Neural cell (in vitro differentiated cells): ENCODE data around the gene COL18A1. TPM values are rescaled to one million over a fixed set of nuclear protein-coding genes. Genes with fewer than 3 reads are reported as not detected.
"Not testable (repeated sequence)": the region's sequence is repeated elsewhere in the genome, so short reads cannot be mapped to it uniquely, and the experiment has no call there.

Source experiments
- H2AFZ ChIP-seq: fragments of 200-600, 300-800 bp; sonication (generic), shearing (Covaris generic); 2 replicates; pipeline ENCODE4 v1.6.0; 2014; ENCODE audit warnings: low read depth, mild to moderate bottlenecking, antibody characterized with exemption, low read length, moderate library complexity
- H3F3A ChIP-seq: fragments of 200-600 bp; shearing (Covaris generic); 2 replicates; pipeline ENCODE4 v1.6.1; 2016; ENCODE audit warnings: mild to moderate bottlenecking, moderate library complexity, mixed read lengths, antibody characterized with exemption, low read length; ENCODE audit not compliant: insufficient read depth, poor library complexity, severe bottlenecking
- H3K27ac ChIP-seq: fragments of 200-600, 300-800 bp; sonication (generic), shearing (Covaris generic); 2 replicates; pipeline ENCODE4 v1.5.1; 2014; ENCODE audit warnings: mild to moderate bottlenecking, low read length, moderate library complexity
- H3K27me3 ChIP-seq: fragments of 300-800, 200-600 bp; sonication (generic), shearing (Covaris generic); 2 replicates; pipeline ENCODE4 v1.6.0; 2014; ENCODE audit warnings: mild to moderate bottlenecking, low read depth, low read length, moderate library complexity; ENCODE audit not compliant: insufficient read depth
- H3K36me3 ChIP-seq: fragments of 300-800, 200-600 bp; sonication (generic), shearing (Covaris generic); 2 replicates; pipeline ENCODE4 v1.5.1; 2014; ENCODE audit warnings: mild to moderate bottlenecking, antibody characterized with exemption, low read length, moderate library complexity; ENCODE audit not compliant: insufficient read depth
- H3K4me2 ChIP-seq: fragments of 300-800, 200-600 bp; sonication (generic), shearing (Covaris generic); 2 replicates; pipeline ENCODE4 v1.6.0; 2014; ENCODE audit warnings: mild to moderate bottlenecking, low read length
- H3K4me3 ChIP-seq: fragments of 300-800, 200-600 bp; sonication (generic), shearing (Covaris generic); 2 replicates; pipeline ENCODE4 v1.5.1; 2014; ENCODE audit warnings: mild to moderate bottlenecking, low read length, moderate library complexity
- H3K79me2 ChIP-seq: fragments of 200-600 bp; shearing (Covaris generic); replicated peaks from 2 replicates; pipeline ENCODE4 v1.6.0; 2014; ENCODE audit warnings: mild to moderate bottlenecking, low read length, moderate library complexity; ENCODE audit not compliant: insufficient read depth
- H3K9ac ChIP-seq: fragments of 300-800, 200-600 bp; sonication (generic), shearing (Covaris generic); 2 replicates; pipeline ENCODE4 v1.6.1; 2016; ENCODE audit warnings: mild to moderate bottlenecking, low read length, mixed read lengths
- H3K9me2 ChIP-seq: fragments of 200-600 bp; shearing (Covaris generic); 2 replicates; pipeline ENCODE4 v1.6.1; 2016; ENCODE audit warnings: mild to moderate bottlenecking, low read length, mixed read lengths; ENCODE audit not compliant: insufficient read depth
- H3K9me3 ChIP-seq: fragments of 200-600, 300-800 bp; sonication (generic), shearing (Covaris generic); 2 replicates; pipeline ENCODE4 v1.6.1; 2016; ENCODE audit warnings: mild to moderate bottlenecking, mixed run types, low read length, moderate library complexity, mixed read lengths
- H4K20me1 ChIP-seq: fragments of 200-600 bp; shearing (Covaris generic); 2 replicates; pipeline ENCODE4 v1.6.1; 2016; ENCODE audit warnings: mild to moderate bottlenecking, mixed run types; ENCODE audit not compliant: insufficient read depth
- CTCF ChIP-seq: fragments of 450-650 bp; IDR thresholded peaks from 2 replicates; pipeline ENCODE4 v1.5.1; 2014; ENCODE audit warnings: antibody characterized with exemption, mild to moderate bottlenecking, moderate library complexity; ENCODE audit not compliant: poor library complexity, severe bottlenecking
- EP300 ChIP-seq: fragments of 450-650 bp; conservative IDR thresholded peaks from 2 replicates; pipeline ENCODE4 v1.6.1; 2014; ENCODE audit warnings: antibody characterized with exemption, mild to moderate bottlenecking, moderate library complexity; ENCODE audit not compliant: poor library complexity, severe bottlenecking
- EZH2 ChIP-seq: fragments of 200-600, 300-800 bp; shearing (Covaris generic), sonication (generic); IDR thresholded peaks from 2 replicates; pipeline ENCODE4 v1.6.1; 2014; ENCODE audit warnings: antibody characterized with exemption, low read length, borderline replicate concordance, mild to moderate bottlenecking; ENCODE audit not compliant: insufficient read depth, poor library complexity, severe bottlenecking
- MXI1 ChIP-seq: fragments of 450-650 bp; conservative IDR thresholded peaks from 2 replicates; pipeline ENCODE4 v1.6.1; 2014; ENCODE audit warnings: antibody characterized with exemption, mild to moderate bottlenecking; ENCODE audit not compliant: poor library complexity, severe bottlenecking
- POLR2AphosphoS5 ChIP-seq: IDR thresholded peaks from 2 replicates; pipeline ENCODE4 v1.6.1; 2012
- RAD21 ChIP-seq: fragments of 450-650 bp; conservative IDR thresholded peaks from 2 replicates; pipeline ENCODE4 v1.6.1; 2014; ENCODE audit warnings: antibody characterized with exemption, mild to moderate bottlenecking, moderate library complexity
- REST ChIP-seq: IDR thresholded peaks from 2 replicates; pipeline ENCODE4 v1.6.1; 2012; ENCODE audit warnings: borderline replicate concordance
- SMC3 ChIP-seq: fragments of 450-650 bp; conservative IDR thresholded peaks from 2 replicates; pipeline ENCODE4 v1.6.1; 2014; ENCODE audit warnings: antibody characterized with exemption, mild to moderate bottlenecking, moderate library complexity; ENCODE audit not compliant: poor library complexity
- TAF1 ChIP-seq: IDR thresholded peaks from 2 replicates; pipeline ENCODE4 v1.6.1; 2012; ENCODE audit warnings: low read depth
- polyA plus RNA-seq: library from polyadenylated mRNA; depleted of rRNA; stranded (reverse); fragments of >200 nt; gene quantifications from 2 replicates; pipeline ENCODE4 v1.2.3, GENCODE V29; 2014

The COL18A1 gene
- polyA plus RNA-seq, 1 donor from 2014 or later, result 2.5 TPM

- Histone ChIP-seq H3K27ac (no peak overlapping the region), H3K9ac (no peak overlapping the region), H3F3A (no peaks in the 10 kb centered on the region), H4K20me1 (no peaks in the 10 kb centered on the region), H2AFZ (no peak overlapping the region), H3K9me3 (no peaks in the 10 kb centered on the region), H3K4me3 (no peak overlapping the region), H3K36me3 (no peaks in the 10 kb centered on the region), H3K79me2 (no peaks in the 10 kb centered on the region), H3K27me3 (no peaks in the 10 kb centered on the region), H3K4me2 (no peak overlapping the region), H3K9me2 (no peaks in the 10 kb centered on the region)
- TF ChIP-seq MXI1, result no peak
- no peak for TF ChIP-seq REST
- no peak for TF ChIP-seq EZH2
- no peak for TF ChIP-seq CTCF
- no peak for TF ChIP-seq POLR2AphosphoS5
- TF ChIP-seq EP300, result no peak
- TF ChIP-seq RAD21, result no peak
- no peak for TF ChIP-seq SMC3
- no peak for TF ChIP-seq TAF1
Measured at GRCh38 chr21:45362748-45363145, 42.2 kb upstream of the COL18A1 start.

GRCh38 chr21:45363272-45363671 lies 41.7 kb upstream of the COL18A1 start:
- not testable (repeated sequence) for H3K9ac ChIP-seq, H3K4me3 ChIP-seq, H3F3A ChIP-seq, H3K4me2 ChIP-seq, H3K9me3 ChIP-seq, H3K27ac ChIP-seq, H4K20me1 ChIP-seq, H3K27me3 ChIP-seq, H3K9me2 ChIP-seq, H3K36me3 ChIP-seq, H2AFZ ChIP-seq, H3K79me2 ChIP-seq

GRCh38 chr21:45363921-45364467 lies 41.0 kb upstream of the COL18A1 start:
- Histone ChIP-seq H3K79me2 (no peaks in the 10 kb centered on the region), H3K4me2 (no peak overlapping the region), H3K9ac (no peak overlapping the region), H3K4me3 (no peak overlapping the region), H3K9me3 (no peaks in the 10 kb centered on the region), H3K27ac (no peak overlapping the region), H3K36me3 (no peaks in the 10 kb centered on the region), H4K20me1 (no peaks in the 10 kb centered on the region), H3F3A (no peaks in the 10 kb centered on the region), H3K9me2 (no peaks in the 10 kb centered on the region), H3K27me3 (no peaks in the 10 kb centered on the region), H2AFZ (no peak overlapping the region)
- no peak for TF ChIP-seq SMC3
- no peak for TF ChIP-seq CTCF
- no peak for TF ChIP-seq MXI1
- TF ChIP-seq POLR2AphosphoS5, result no peak
- no peak for TF ChIP-seq EP300
- no peak for TF ChIP-seq TAF1
- TF ChIP-seq REST, result no peak
- TF ChIP-seq EZH2, result no peak
- no peak for TF ChIP-seq RAD21
